SK-N-MC (cell line): ENCODE measurements around the gene TMEM128.
A peak's percentile ranks its signal among the peaks of the same experiment; 100 is the strongest.

Experiments used
- DNase-seq: peaks from one replicate; pipeline ENCODE4 v3.0.0-alpha.2; 2011; ENCODE audit warnings: low read depth, low spot score
- H3K27ac ChIP-seq: fragments of 200-600 bp; sonication (generic); 2 replicates; pipeline ENCODE4 v1.5.1; 2016; ENCODE audit warnings: mixed run types
- H3K36me3 ChIP-seq: fragments of 200-600 bp; sonication (generic); 2 replicates; pipeline ENCODE4 v1.6.1; 2017; ENCODE audit warnings: antibody characterized with exemption, low read length, mixed read lengths; ENCODE audit not compliant: insufficient read depth
- H3K4me3 ChIP-seq: fragments of 200-600 bp; sonication (generic); 2 replicates; pipeline ENCODE4 v1.5.1; 2016
- H3K9ac ChIP-seq: fragments of 200-600 bp; sonication (generic); 2 replicates; pipeline ENCODE4 v1.8.0; 2017; ENCODE audit warnings: mixed run types, mixed read lengths; ENCODE audit not compliant: insufficient read length
- H3K9me3 ChIP-seq: fragments of 200-600 bp; sonication (generic); 2 replicates; pipeline ENCODE4 v1.6.1; 2017; ENCODE audit warnings: low read depth, mild to moderate bottlenecking, antibody characterized with exemption, low read length, moderate library complexity, mixed read lengths
- EZH2 ChIP-seq: fragments of 200-600 bp; sonication (generic); IDR thresholded peaks from one replicate; pipeline ENCODE4 v1.6.1; 2017; ENCODE audit warnings: antibody characterized with exemption
- FOXP2 ChIP-seq: optimal IDR thresholded peaks from 2 replicates; pipeline ENCODE3; 2011; ENCODE audit warnings: mild to moderate bottlenecking, moderate library complexity; ENCODE audit not compliant: insufficient read depth; ENCODE audit errors: extremely low read length, control extremely low read depth
- POLR2AphosphoS5 ChIP-seq: IDR thresholded peaks from 2 replicates; pipeline ENCODE4 v1.6.1; 2012; ENCODE audit warnings: mild to moderate bottlenecking, low read depth, low read length, borderline replicate concordance

TMEM128 gene, protein sequence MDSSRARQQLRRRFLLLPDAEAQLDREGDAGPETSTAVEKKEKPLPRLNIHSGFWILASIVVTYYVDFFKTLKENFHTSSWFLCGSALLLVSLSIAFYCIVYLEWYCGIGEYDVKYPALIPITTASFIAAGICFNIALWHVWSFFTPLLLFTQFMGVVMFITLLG

DNA sequence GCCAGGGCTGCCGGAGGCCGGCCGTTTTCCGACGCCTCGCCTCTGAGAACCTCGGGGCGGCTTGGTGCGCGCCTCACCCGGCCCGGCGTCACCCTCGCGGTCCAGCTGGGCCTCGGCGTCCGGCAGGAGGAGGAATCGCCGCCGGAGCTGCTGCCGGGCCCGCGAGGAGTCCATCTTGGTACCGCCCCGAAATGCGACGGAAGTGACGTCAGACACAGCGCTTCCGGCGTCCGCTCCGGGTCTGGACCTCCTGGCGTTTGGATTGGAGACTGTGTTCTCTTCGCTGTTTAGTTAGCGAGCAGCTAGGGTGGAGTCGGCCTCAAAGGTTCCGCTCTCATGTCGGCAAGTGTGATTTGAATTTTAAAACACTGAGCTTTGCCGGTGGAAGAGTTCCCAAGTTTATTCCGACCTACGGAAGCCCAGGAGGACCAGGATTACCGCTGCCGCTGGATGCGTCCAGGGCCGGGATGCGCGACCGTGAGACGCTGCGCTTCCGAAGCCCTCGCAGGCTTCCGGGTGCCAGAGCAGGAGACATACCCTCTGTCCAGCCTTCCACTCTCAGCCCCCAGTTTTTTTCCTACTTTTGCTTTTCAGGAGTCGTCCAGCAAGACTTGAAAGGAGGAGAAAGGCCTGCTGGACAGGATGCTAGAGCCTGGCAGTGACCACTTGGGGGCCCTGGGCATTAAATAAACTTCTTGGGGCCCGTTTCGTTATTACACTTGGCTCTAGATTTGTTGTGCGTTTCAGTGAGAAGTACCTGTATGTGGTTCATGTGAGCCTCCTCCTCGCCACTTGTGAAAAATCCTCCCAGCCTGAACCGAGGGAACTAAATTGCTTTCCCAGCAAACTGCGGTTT lies at the start of gene TMEM128:
Gene TMEM128 (minus strand): TSS at position 195 of the 856 bp plus-strand sequence. CDS start 21 bp downstream, at position 174.
- no peaks in the 10 kb centered on the region for H3K9me3 ChIP-seq
- TF ChIP-seq POLR2AphosphoS5 (peak; percentile 99), EZH2 (no peak)
- H3K4me3 ChIP-seq: peak within 1 kb of the TSS; percentile 98
- peak within 1 kb of the TSS; percentile 99 for H3K9ac ChIP-seq
- peaks cover 25% of the 10 kb centered on the region; the same call in 1 of the 2 replicates for H3K36me3 ChIP-seq
- peak within 1 kb of the TSS; percentile 85 for H3K27ac ChIP-seq
- DNase-seq: peak; percentile 83

DNA sequence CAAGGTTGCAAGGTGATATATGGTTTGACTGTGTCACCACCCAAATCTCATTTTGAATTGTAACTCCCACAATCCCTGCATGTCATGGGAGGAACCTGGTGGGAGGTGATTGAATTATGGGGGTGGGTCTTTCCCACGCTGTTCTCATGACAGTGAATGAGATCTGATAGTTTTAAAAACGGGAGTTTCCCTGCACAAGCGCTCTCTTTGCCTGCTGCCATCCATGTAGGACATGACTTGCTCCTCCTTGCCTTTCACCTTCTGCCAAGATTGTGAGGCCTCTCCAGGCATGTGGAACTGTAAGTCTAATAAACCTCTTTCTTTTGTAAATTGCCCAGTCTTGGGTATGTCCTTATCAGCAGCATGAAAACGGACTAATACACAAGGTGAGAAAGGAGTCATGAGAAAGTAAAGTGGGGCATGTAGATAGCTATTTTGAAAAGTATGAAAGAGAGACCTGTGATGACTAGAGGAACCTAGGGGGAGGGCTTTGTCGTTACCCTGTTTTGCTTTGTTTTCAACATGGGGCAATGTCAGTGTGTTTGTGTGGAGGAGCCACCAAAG lies 48.3 kb upstream of the TMEM128 start:
- TF ChIP-seq POLR2AphosphoS5: no peak
- H3K27ac ChIP-seq: no peak overlapping the region
- H3K9ac ChIP-seq: no peak overlapping the region
- no peaks in the 10 kb centered on the region for H3K9me3 ChIP-seq
- DNase-seq: no peak
- no peak overlapping the region for H3K4me3 ChIP-seq
- H3K36me3 ChIP-seq: no peaks in the 10 kb centered on the region

DNA sequence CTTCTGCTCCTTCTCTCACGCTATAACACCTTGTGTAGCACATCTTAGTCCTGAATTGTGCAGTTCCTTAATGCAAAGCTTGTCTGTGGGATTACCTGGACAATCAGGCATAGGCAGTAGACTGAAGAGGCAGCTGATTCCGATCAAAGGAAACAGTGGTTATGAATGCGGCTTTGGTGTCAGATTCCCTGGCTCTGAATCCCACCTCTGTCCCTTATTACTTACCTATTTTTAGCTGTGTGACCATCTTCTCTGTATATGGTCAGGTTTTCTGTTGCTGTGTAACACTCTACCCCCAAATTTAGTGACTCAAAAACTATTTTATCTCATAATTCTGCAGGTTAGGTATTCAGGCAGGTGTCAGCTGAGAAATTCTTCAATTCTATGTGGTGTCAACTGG lies 45.3 kb upstream of the TMEM128 start:
- no peak for DNase-seq
- H3K27ac ChIP-seq: no peak overlapping the region
- H3K36me3 ChIP-seq: no peaks in the 10 kb centered on the region
- H3K9ac ChIP-seq: no peak overlapping the region
- H3K9me3 ChIP-seq: no peaks in the 10 kb centered on the region
- no peak overlapping the region for H3K4me3 ChIP-seq
- no peak for TF ChIP-seq EZH2
- no peak for TF ChIP-seq POLR2AphosphoS5
- TF ChIP-seq FOXP2: no peak

DNA sequence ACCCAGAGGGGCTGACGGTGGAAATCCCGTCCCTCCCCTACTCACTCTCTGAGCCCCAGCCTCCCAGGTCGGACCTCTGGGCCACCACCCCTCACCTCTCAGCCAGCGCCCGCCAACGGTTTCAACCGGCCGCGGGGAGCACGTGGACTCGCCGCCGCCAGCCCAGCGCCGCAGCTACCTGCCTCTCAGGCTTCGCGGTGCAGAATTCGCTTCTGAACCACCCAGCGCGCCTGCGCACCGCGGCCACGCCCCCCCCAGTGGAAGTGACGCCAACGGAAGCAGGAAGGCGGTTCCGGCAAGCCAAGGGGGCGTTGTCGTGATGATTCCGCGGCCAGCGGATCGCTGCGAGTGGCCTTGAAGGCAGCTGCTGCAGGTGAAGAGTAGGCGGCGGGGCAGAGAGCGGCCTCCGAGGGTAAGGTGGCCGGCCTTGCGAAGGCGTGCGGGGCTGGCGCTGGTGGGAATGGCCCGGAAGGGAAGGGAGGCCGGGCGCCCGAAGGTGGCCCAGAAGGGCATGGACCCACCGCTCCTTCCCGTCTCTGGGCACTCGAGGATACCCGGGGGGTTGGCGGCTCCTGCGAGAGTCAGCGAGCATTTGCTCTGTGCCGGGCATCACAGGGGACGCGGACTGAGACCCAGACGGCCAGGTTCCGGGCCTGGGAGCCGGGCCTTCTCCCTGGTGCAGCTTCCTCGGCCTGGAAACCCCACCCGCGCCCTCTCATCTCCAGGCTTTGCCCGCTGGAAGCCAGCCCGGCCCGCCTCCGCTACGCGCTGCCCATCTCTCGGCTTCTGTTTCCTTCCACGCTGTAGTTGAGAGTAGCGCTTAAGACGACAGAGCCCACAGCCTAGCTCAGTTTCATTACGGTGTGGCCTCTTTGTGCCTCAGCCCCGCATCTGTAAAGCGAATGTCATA lies 42.2 kb upstream of the TMEM128 start, which contains the start of the genes LYAR and ZBTB49:
Gene LYAR (minus strand): TSS at position 214 of the 910 bp plus-strand sequence. CDS start 6,412 bp downstream, outside the sequence.
Gene ZBTB49 (plus strand): TSS at position 311 of the 910 bp plus-strand sequence. CDS start 9,695 bp downstream, outside the sequence.
- peak; percentile 16 for DNase-seq
- Histone ChIP-seq H3K9ac (peak within 1 kb of the TSS; percentile 97), H3K4me3 (peak within 1 kb of the TSS; percentile 99), H3K27ac (no peak within 1 kb of the TSS), H3K9me3 (no peaks in the 10 kb centered on the region), H3K36me3 (peaks cover 19% of the 10 kb centered on the region)
- no peak for TF ChIP-seq FOXP2
- no peak for TF ChIP-seq EZH2
- peak; percentile 99 for TF ChIP-seq POLR2AphosphoS5

DNA sequence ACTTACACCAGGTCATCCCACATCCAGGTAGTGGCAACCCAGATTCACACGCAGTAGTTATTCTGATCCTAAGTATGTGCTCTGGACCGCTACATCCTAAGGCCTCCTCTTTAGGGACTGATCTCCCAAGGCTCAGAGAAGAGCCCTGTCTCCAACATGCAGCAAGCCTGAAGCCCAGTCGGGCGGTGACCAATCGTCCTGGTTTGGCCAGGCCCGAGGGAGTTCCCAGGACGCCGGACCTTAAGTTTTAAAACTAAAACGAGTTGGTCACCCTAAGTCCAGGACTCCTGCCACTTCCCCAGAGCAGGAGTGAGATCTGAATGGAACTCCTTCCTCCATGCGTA lies 41.5 kb upstream of the TMEM128 start:
- no peak overlapping the region for H3K27ac ChIP-seq
- TF ChIP-seq FOXP2 (no peak), EZH2 (no peak), POLR2AphosphoS5 (no peak)
- no peaks in the 10 kb centered on the region for H3K9me3 ChIP-seq
- peak overlapping the region; percentile 97 for H3K9ac ChIP-seq
- peaks cover 25% of the 10 kb centered on the region for H3K36me3 ChIP-seq
- DNase-seq: no peak
- peak overlapping the region; percentile 99 for H3K4me3 ChIP-seq

DNA sequence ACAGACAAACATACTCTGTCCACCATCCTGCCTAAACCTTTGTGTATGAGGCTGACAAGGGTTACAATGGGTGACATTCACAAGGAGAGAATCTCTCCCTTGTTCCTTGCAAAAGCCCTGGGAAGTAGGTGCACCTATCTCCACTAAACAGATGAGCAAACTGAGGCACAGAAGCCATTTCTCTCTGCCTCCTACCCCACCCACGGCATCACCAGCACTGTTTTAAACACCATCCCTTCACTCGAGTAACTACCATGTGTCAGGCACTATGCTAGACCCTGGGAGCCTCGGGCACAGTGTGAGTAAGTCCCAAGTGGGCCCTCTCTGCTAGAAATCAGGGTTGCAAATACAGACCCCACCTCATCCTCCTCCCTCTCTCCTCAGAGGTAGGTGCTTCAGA lies 41.0 kb upstream of the TMEM128 start:
- H3K9me3 ChIP-seq: no peaks in the 10 kb centered on the region
- no peak for TF ChIP-seq POLR2AphosphoS5
- TF ChIP-seq FOXP2: no peak
- TF ChIP-seq EZH2: no peak
- no peak overlapping the region for H3K27ac ChIP-seq
- peaks cover 29% of the 10 kb centered on the region for H3K36me3 ChIP-seq
- H3K9ac ChIP-seq: peak overlapping the region; percentile 97
- peak overlapping the region; percentile 99 for H3K4me3 ChIP-seq
- DNase-seq: no peak

DNA sequence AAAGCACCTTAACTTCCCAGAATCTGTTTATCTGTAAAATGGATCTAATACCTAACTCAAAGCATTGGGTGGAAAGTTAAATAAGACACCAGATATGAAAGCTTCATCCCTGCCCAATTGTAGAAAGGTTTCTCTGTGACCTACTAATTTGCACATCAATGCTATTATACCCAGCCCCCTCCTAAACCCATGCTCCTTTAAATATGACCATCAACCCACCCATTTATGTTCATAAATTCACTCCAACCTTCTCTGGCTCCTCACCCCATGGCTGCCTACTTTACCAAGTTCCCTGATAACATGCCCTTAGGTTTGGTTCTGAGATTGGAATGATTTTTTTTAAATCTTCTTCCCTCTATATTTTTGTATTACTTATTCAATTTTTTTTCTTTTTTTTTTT lies 40.1 kb upstream of the TMEM128 start:
- Histone ChIP-seq H3K4me3 (no peak overlapping the region), H3K27ac (no peak overlapping the region), H3K9me3 (no peaks in the 10 kb centered on the region), H3K9ac (no peak overlapping the region), H3K36me3 (peaks cover 37% of the 10 kb centered on the region)
- TF ChIP-seq FOXP2: no peak
- TF ChIP-seq EZH2: no peak
- no peak for TF ChIP-seq POLR2AphosphoS5
- no peak for DNase-seq
